22Rv1 (cell line): ENCODE data around the gene ABTB2.

Experiments
- CTCF ChIP-seq: fragments of 450-650 bp; IDR thresholded peaks from 2 replicates; pipeline ENCODE4 v1.5.1; 2017; ENCODE audit warnings: mild to moderate bottlenecking
- ZFX ChIP-seq: fragments of 450-650 bp; IDR thresholded peaks from 2 replicates; pipeline ENCODE4 v1.6.1; 2017; ENCODE audit warnings: antibody characterized with exemption, borderline replicate concordance

- TF ChIP-seq CTCF: no peak
- TF ChIP-seq ZFX: no peak
Observed at GRCh38 chr11:34155757-34156062, 202.1 kb downstream of the ABTB2 start.
